ENCODE data around the gene SEC22C. TPM values are rescaled to one million over a fixed set of nuclear protein-coding genes. Genes with fewer than 3 reads are reported as not detected.

SEC22C gene
- total RNA-seq, 1 donor = 78.6 TPM

DNA sequence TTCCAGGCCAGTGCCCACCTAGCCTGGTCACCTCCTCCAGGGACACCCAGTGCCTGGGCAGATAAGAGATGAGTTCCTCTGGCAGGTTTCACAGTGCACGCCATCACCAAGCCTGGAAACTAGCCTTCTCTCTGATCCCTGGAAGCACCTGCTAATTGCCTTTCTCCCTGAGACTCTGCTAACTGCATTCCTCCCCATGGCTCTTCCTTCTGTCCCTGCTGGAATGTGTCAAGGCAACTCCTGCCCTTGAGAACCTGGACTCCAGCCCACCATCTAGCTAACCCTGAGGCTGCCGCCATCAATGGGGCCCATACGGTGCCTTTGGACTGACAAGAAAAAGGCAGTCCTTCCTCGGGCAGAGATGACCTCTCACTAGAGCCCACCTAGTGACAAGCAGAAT lies 60.9 kb downstream of the SEC22C start:
- TF ChIP-seq, protein P1, sequence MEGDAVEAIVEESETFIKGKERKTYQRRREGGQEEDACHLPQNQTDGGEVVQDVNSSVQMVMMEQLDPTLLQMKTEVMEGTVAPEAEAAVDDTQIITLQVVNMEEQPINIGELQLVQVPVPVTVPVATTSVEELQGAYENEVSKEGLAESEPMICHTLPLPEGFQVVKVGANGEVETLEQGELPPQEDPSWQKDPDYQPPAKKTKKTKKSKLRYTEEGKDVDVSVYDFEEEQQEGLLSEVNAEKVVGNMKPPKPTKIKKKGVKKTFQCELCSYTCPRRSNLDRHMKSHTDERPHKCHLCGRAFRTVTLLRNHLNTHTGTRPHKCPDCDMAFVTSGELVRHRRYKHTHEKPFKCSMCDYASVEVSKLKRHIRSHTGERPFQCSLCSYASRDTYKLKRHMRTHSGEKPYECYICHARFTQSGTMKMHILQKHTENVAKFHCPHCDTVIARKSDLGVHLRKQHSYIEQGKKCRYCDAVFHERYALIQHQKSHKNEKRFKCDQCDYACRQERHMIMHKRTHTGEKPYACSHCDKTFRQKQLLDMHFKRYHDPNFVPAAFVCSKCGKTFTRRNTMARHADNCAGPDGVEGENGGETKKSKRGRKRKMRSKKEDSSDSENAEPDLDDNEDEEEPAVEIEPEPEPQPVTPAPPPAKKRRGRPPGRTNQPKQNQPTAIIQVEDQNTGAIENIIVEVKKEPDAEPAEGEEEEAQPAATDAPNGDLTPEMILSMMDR (IDR thresholded peaks at IDR 0.05; ENCODE audit: insufficient read depth, low read depth, low read length) = no peak
- H3K4me3 ChIP-seq (ENCODE audit: low read depth, low read length) = no peak overlapping the region
- no peak for DNase-seq (ENCODE audit: low read depth)

DNA sequence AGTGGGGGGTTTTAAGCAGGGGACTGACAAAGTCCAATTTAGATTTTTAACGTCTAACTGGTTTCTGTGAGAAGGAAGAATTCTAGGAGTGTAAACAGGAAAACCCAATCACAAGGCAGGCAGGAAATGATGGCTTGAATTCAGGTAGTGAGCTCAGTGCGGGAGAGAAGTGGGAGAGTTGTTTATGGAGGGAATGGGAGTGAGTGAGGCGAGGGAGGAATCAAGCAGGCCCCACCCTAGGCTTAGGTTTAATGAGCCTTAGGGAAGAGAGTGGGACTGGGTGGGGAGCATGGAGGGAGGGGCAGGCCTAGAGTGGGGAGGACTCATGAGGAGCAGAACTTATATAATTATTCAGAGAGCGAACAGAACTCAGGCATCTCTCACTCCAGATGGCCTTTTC lies 61.4 kb downstream of the SEC22C start:
- no peak overlapping the region for H3K4me3 ChIP-seq (ENCODE audit: low read depth, low read length)
- TF ChIP-seq, protein P1 (IDR thresholded peaks at IDR 0.05; ENCODE audit: insufficient read depth, low read depth, low read length) = no peak
- no peak for DNase-seq (ENCODE audit: low read depth)

DNA sequence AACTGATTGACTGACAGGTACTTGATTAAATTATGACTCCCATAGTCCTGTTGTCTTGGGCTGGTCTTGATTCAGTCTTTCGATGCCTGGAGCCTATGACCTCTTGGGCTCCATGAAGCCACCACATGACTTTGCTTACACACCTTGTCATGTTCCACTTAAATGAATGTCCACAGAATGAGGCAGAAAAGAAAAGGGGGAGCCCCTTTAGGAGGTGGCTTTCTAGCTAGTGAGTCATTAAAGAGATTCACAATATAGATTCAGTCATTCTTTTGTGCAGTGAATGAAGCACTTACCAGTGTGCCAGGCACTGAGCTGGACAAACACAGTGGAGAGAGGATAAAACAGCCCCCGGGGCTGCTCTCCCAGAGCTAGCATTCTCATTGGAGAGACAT lies 62.2 kb downstream of the SEC22C start:
- no peak for DNase-seq (ENCODE audit: low read depth)
- H3K4me3 ChIP-seq (ENCODE audit: low read depth, low read length) = no peak overlapping the region
- TF ChIP-seq, protein P1 (IDR thresholded peaks at IDR 0.05; ENCODE audit: insufficient read depth, low read depth, low read length) = no peak

DNA sequence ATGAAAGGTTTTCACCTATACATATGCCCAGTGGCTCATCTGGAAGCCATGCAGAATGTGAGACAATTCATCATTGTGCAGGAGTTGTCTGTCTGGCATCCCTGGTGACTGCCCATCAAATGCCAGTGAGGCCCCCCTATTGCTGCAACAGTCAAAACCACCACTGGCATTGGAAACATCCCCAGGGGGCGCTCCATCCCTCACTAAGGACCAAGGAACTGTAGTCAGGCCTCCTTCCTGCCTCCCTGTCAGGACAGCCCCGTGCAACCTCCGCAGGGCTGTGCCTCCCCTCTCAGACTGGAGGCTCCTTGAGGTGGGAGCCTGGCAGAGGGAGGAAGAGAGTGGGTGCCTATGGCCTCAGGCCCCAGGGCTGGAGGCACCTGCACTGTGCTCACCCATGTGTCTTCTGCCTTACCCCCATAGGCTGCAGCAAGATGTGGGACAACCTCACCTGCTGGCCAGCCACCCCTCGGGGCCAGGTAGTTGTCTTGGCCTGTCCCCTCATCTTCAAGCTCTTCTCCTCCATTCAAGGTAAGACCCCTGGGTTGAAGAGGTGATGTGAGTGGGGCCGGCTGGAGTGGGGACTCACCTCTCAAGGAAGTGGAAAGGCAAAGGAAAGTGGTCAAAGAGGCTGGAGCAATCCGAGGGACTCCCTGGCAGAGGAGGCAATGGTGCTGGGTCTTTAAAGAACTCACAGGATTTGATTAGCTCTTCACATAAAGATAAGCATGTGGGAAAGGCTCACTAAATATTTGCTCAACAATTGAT lies 62.8 kb downstream of the SEC22C start:
- no peak for DNase-seq (ENCODE audit: low read depth)
- TF ChIP-seq, protein P1 (IDR thresholded peaks at IDR 0.05; ENCODE audit: insufficient read depth, low read depth, low read length) = peak; percentile 9
- no peak overlapping the region for H3K4me3 ChIP-seq (ENCODE audit: low read depth, low read length)

DNA sequence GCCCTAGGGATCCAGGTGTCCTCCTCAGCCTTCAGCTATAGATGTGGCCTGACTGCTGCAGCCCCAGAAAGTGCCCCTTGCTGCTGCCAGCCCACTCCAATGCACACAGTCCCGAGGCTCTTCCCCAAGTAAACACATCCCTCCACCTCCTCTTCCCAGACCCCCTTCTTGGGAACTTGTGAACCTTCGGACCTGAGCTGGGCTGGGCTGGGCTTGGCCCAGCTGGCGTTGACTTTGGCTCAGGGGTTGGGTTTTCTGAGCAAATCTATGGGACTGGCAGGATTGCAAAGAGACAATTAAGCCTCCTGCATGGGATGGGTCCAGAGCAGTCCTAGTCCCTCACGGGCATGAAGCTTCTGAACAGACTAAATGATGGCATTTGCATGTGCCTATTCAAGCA lies 64.7 kb downstream of the SEC22C start:
- TF ChIP-seq, protein P1 (IDR thresholded peaks at IDR 0.05; ENCODE audit: insufficient read depth, low read depth, low read length) = no peak
- no peak overlapping the region for H3K4me3 ChIP-seq (ENCODE audit: low read depth, low read length)
- no peak for DNase-seq (ENCODE audit: low read depth)

DNA sequence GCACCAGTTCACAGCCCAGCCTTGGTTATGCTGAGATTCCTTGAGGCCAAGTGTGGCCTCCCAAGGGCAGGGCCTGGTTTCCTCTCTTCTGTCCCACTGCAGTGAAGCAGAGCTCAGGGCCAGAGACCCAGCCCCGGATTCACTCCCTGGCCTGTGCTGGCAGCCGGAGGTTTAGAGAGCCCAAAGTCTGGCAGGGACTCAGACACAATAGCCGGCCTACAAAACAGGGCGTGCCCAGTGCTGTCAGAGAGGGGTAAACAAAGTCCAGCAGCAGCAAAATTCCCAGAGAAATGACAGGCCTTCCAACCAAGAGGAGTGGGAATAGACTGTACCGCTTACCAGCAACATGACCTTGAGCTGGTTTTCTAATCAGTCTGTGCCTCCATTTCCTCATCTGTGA lies 65.3 kb downstream of the SEC22C start:
- TF ChIP-seq, protein P1 (IDR thresholded peaks at IDR 0.05; ENCODE audit: insufficient read depth, low read depth, low read length) = no peak
- H3K4me3 ChIP-seq (ENCODE audit: low read depth, low read length) = no peak overlapping the region
- no peak for DNase-seq (ENCODE audit: low read depth)

DNA sequence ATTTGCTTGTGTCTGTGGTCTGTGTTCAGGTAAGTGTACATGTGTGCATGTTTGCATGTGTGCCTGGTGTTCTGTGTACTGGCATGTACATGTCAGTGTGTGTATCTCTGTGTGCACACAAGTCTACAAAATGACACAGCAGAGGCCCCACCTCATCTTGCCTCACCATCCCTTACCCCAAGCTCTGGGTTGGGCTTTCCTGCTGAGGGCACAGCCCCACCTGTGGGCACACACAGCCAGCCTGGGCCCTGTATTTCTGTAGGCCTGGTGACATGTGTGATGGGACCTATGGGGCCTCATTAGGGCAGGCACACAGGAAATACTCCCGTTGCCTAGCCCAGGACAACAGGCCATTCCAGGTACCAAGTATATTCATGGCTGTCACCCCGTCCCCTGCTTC lies 65.8 kb downstream of the SEC22C start:
- DNase-seq (ENCODE audit: low read depth) = no peak
- TF ChIP-seq, protein P1 (IDR thresholded peaks at IDR 0.05; ENCODE audit: insufficient read depth, low read depth, low read length) = no peak
- H3K4me3 ChIP-seq (ENCODE audit: low read depth, low read length) = no peak overlapping the region
